Measurements from ENCODE around the gene CCNK. TPM values are rescaled to one million over a fixed set of nuclear protein-coding genes. Genes with fewer than 3 reads are reported as not detected.

The CCNK gene
- total and polyA plus RNA-seq, 7 experiments from 2014 or later = 16.5 to 139 (median 72.4) TPM

DNA sequence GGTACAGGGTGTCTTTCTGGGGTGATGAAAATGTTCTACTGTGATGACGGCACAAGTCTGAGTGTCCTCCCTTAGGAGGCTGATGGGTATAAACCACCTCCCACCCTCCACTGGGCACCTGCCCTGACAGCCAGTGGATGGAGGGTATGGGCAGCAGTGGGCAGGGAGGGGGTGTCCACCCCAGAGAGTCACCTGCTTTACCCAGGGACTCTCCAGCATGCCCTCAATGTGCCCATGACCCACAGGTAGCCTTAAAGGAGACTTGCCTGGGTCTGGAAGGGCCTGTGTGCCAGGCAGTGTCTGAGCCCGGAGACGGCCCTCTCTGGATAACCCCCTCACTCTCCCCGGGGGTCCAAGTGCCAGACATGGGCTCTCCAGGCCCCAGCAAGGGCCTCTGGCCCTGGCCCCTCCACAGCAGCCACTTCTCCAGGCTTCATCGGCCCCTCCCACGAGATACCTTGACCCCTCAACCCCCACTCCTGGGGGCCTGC lies 38.8 kb downstream of the CCNK start:
- no peaks in the 10 kb centered on the region for H3K9me3 ChIP-seq (ENCODE audit: control insufficient read depth in 2 of 3, low read length in 3 of 3)

GRCh38 chr14:99520571-99521081 lies 39.4 kb downstream of the CCNK start:
- intact Hi-C loops (cut with micrococcal nuclease) = no loop called here
- ChIA-PET CTCF (interaction anchor here (1.3 to 1.5 kb wide), 2 partner anchors 108 to 111 kb away, joined by 3 to 6 read pairs; no protein-coding TSS in a partner anchor), POLR2A (no interaction called here)
- H3K4me1 Mint-ChIP-seq = peaks cover 5 to 15% (median 13%) of the 10 kb centered on the region in 7 donors
- no peaks in the 10 kb centered on the region for H3K27me3 Mint-ChIP-seq
- Histone ChIP-seq H3K4me3 (ENCODE audit: low read length) (no peak overlapping the region), H3K9me3 (ENCODE audit: control insufficient read depth in 2 of 3, low read length in 3 of 3) (no peaks in the 10 kb centered on the region), H3K36me3 (ENCODE audit: control insufficient read depth in 2 of 3, insufficient read depth in 3 of 3, low read length in 3 of 3) (no peaks in the 10 kb centered on the region), H3K27ac (ENCODE audit: low read depth, low read length) (no peak overlapping the region), H3K27me3 (ENCODE audit: control insufficient read depth in 2 of 2, insufficient read depth in 2 of 2, low read length in 2 of 2) (no peaks in the 10 kb centered on the region), H3K4me1 (ENCODE audit: control insufficient read depth in 2 of 2, insufficient read depth in 2 of 2, low read length in 2 of 2) (peaks cover 0 to 14% of the 10 kb centered on the region in 2 donors)
- DNase-seq = no peak
- H3K36me3 Mint-ChIP-seq = no peaks in the 10 kb centered on the region
- ATAC-seq = no peak
- no peak overlapping the region for H3K27ac Mint-ChIP-seq
- H3K4me3 Mint-ChIP-seq = no peak overlapping the region
- H3K9me3 Mint-ChIP-seq = peaks cover 0 to 1% (median 0%) of the 10 kb centered on the region in 11 donors

More for the DNA sequence above, 38.8 kb downstream of the CCNK start:
- H3K4me1 ChIP-seq (ENCODE audit: control insufficient read depth in 2 of 2, insufficient read depth in 2 of 2, low read length in 2 of 2) = peaks cover 0 to 8% of the 10 kb centered on the region in 2 donors
- no peak overlapping the region for H3K4me3 ChIP-seq (ENCODE audit: low read length)
- ChIA-PET CTCF (interaction anchor here (0.6 kb wide), 1 partner anchor 78 kb away, joined by 3 read pairs; no protein-coding TSS in a partner anchor), POLR2A (no interaction called here)
- H3K27ac ChIP-seq (ENCODE audit: low read depth, low read length) = no peak overlapping the region
- intact Hi-C loops (cut with micrococcal nuclease) = loop anchor here (2.0 to 5.0 kb wide), 2 partner anchors 162 to 163 kb away; partner anchors contain the start of gene CYP46A1 (in 1 of the 2)
- peaks cover 0 to 3% (median 0%) of the 10 kb centered on the region in 3 experiments for H3K36me3 ChIP-seq (ENCODE audit: control insufficient read depth in 2 of 3, insufficient read depth in 3 of 3, low read length in 3 of 3)
- Mint-ChIP-seq H3K27me3 (no peaks in the 10 kb centered on the region), H3K27ac (no peak overlapping the region), H3K36me3 (no peaks in the 10 kb centered on the region), H3K9me3 (no peaks in the 10 kb centered on the region), H3K4me1 (peaks cover under 1 to 10% (median 6%) of the 10 kb centered on the region in 7 donors), H3K4me3 (no peak overlapping the region)
- H3K27me3 ChIP-seq (ENCODE audit: control insufficient read depth in 2 of 2, insufficient read depth in 2 of 2, low read length in 2 of 2) = no peaks in the 10 kb centered on the region
- no peak for ATAC-seq
- no peak for DNase-seq

DNA sequence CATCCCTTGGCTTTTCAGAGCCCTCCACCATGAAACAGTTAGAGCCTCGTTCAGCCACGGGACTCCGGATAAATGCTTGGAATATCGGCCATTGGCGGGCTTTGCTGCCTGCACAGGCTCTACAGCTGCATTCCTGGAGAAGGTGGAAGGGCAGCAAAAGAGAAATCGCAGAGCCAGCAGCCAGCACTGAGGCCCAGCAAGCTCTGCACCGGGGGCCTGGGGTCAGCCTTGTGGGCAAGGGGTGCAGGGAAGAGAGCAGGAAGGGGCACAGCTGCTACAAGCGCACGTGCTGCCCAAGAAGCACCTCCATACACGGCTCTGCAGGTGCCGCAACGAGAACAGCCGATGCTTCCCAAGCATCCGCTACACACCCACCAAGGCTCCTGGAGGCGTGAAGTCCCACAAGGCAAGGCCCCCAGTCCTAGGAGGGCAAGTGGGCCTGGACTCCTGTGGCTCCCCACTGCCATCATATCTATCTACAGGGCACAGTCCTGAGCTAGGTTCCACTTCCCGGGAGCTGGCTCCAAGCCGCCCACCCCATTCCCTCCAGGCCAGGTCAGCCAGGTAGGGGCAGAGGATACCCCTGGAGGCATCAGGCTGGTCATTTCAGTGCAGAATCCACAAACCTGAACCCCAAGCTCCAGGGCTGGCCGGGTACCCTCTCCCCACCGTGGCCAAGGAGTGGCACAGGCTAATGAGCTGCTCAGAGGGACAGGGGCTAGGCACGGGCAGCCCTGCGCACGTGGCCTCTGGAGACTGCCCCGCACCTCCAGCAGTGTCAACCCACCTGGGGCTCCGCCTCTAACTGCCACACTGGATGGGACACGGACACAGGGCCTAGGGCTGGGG lies 40.2 kb downstream of the CCNK start:
- H3K9me3 ChIP-seq (ENCODE audit: control insufficient read depth in 2 of 3, low read length in 3 of 3) = no peaks in the 10 kb centered on the region
- no peak overlapping the region for H3K4me3 Mint-ChIP-seq
- no peak overlapping the region for H3K27ac ChIP-seq (ENCODE audit: low read depth, low read length)
- intact Hi-C loops (cut with micrococcal nuclease) = no loop called here
- no peaks in the 10 kb centered on the region for H3K27me3 Mint-ChIP-seq
- H3K4me1 ChIP-seq (ENCODE audit: control insufficient read depth in 2 of 2, insufficient read depth in 2 of 2, low read length in 2 of 2) = peaks cover 0 to 22% of the 10 kb centered on the region in 2 donors
- POLR2A ChIA-PET = no interaction called here
- no peak for DNase-seq
- H3K9me3 Mint-ChIP-seq = peaks cover 0 to 1% (median 0%) of the 10 kb centered on the region in 11 donors
- no peaks in the 10 kb centered on the region for H3K27me3 ChIP-seq (ENCODE audit: control insufficient read depth in 2 of 2, insufficient read depth in 2 of 2, low read length in 2 of 2)
- H3K4me3 ChIP-seq (ENCODE audit: low read length) = no peak overlapping the region
- peaks cover 5 to 21% (median 15%) of the 10 kb centered on the region in 7 donors for H3K4me1 Mint-ChIP-seq
- no peaks in the 10 kb centered on the region for H3K36me3 Mint-ChIP-seq
- peak overlapping the region in 1 of 9 donors; percentile 10 for H3K27ac Mint-ChIP-seq
- no peaks in the 10 kb centered on the region for H3K36me3 ChIP-seq (ENCODE audit: control insufficient read depth in 2 of 3, insufficient read depth in 3 of 3, low read length in 3 of 3)
- CTCF ChIA-PET = interaction anchor here (1.3 to 1.5 kb wide), 2 partner anchors 107 to 111 kb away, joined by 3 to 6 read pairs; no protein-coding TSS in a partner anchor
- no peak for ATAC-seq

DNA sequence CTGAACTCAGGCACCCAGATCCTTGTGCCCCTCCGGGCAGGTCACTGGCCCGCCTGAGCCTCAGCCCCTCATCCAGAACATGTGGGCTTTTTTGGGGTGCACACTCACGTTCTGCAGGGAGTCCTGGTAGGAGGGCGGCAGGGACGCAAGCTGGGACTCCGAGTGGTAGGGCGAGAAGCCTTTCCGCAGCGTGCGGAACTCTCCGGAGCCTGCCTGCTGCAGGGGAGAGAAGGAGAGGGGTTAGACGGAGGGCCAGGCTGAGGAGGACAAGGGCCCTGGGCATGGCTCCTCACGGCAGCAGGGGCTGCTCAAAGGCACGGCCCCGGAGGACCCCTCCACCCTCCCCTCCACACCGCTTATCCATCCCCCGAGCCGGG lies 40.8 kb downstream of the CCNK start:
- DNase-seq (peak in 1 of 9 donors; percentile 0), ATAC-seq (no peak)
- peaks cover 5 to 21% (median 15%) of the 10 kb centered on the region in 7 donors for H3K4me1 Mint-ChIP-seq
- Histone ChIP-seq H3K4me1 (ENCODE audit: control insufficient read depth in 2 of 2, insufficient read depth in 2 of 2, low read length in 2 of 2) (peaks cover 0 to 23% of the 10 kb centered on the region in 2 donors), H3K27ac (ENCODE audit: low read depth, low read length) (no peak overlapping the region), H3K27me3 (ENCODE audit: control insufficient read depth in 2 of 2, insufficient read depth in 2 of 2, low read length in 2 of 2) (no peaks in the 10 kb centered on the region), H3K9me3 (ENCODE audit: control insufficient read depth in 2 of 3, low read length in 3 of 3) (no peaks in the 10 kb centered on the region), H3K36me3 (ENCODE audit: control insufficient read depth in 2 of 3, insufficient read depth in 3 of 3, low read length in 3 of 3) (no peaks in the 10 kb centered on the region), H3K4me3 (ENCODE audit: low read length) (no peak overlapping the region)
- POLR2A ChIA-PET = no interaction called here
- CTCF ChIA-PET = interaction anchor here (1.3 to 1.5 kb wide), 2 partner anchors 106 to 110 kb away, joined by 3 to 6 read pairs; no protein-coding TSS in a partner anchor
- intact Hi-C loops (cut with micrococcal nuclease) = no loop called here
- H3K9me3 Mint-ChIP-seq = peaks cover 0 to 1% (median 0%) of the 10 kb centered on the region in 11 donors
- H3K36me3 Mint-ChIP-seq = no peaks in the 10 kb centered on the region
- H3K4me3 Mint-ChIP-seq = no peak overlapping the region
- peak overlapping the region in 1 of 9 donors; percentile 10 for H3K27ac Mint-ChIP-seq
- no peaks in the 10 kb centered on the region for H3K27me3 Mint-ChIP-seq

GRCh38 chr14:99522457-99522891 lies 41.3 kb downstream of the CCNK start:
- DNase-seq (no peak), ATAC-seq (no peak)
- intact Hi-C loops (cut with micrococcal nuclease) = no loop called here
- Mint-ChIP-seq H3K4me3 (no peak overlapping the region), H3K9me3 (peaks cover 0 to 1% (median 0%) of the 10 kb centered on the region in 11 donors), H3K27ac (peak overlapping the region in 1 of 9 donors; percentile 10), H3K36me3 (no peaks in the 10 kb centered on the region), H3K4me1 (peaks cover 5 to 21% (median 15%) of the 10 kb centered on the region in 7 donors), H3K27me3 (no peaks in the 10 kb centered on the region)
- Histone ChIP-seq H3K27me3 (ENCODE audit: control insufficient read depth in 2 of 2, insufficient read depth in 2 of 2, low read length in 2 of 2) (no peaks in the 10 kb centered on the region), H3K27ac (ENCODE audit: low read depth, low read length) (no peak overlapping the region), H3K4me3 (ENCODE audit: low read length) (no peak overlapping the region), H3K9me3 (ENCODE audit: control insufficient read depth in 2 of 3, low read length in 3 of 3) (no peaks in the 10 kb centered on the region), H3K4me1 (ENCODE audit: control insufficient read depth in 2 of 2, insufficient read depth in 2 of 2, low read length in 2 of 2) (peaks cover 0 to 23% of the 10 kb centered on the region in 2 donors), H3K36me3 (ENCODE audit: control insufficient read depth in 2 of 3, insufficient read depth in 3 of 3, low read length in 3 of 3) (no peaks in the 10 kb centered on the region)
- ChIA-PET POLR2A (no interaction called here), CTCF (interaction anchor here (1.4 to 1.5 kb wide), 2 partner anchors 106 kb away, joined by 3 to 6 read pairs; no protein-coding TSS in a partner anchor)

- intact Hi-C loops (cut with micrococcal nuclease) = no loop called here
- Histone ChIP-seq H3K4me1 (ENCODE audit: control insufficient read depth in 2 of 2, insufficient read depth in 2 of 2, low read length in 2 of 2) (peaks cover 0 to 23% of the 10 kb centered on the region in 2 donors), H3K9me3 (ENCODE audit: control insufficient read depth in 2 of 3, low read length in 3 of 3) (no peaks in the 10 kb centered on the region), H3K27ac (ENCODE audit: low read depth, low read length) (no peak overlapping the region), H3K4me3 (ENCODE audit: low read length) (no peak overlapping the region), H3K27me3 (ENCODE audit: control insufficient read depth in 2 of 2, insufficient read depth in 2 of 2, low read length in 2 of 2) (no peaks in the 10 kb centered on the region), H3K36me3 (ENCODE audit: control insufficient read depth in 2 of 3, insufficient read depth in 3 of 3, low read length in 3 of 3) (no peaks in the 10 kb centered on the region)
- ChIA-PET CTCF (interaction anchor here (1.1 to 1.4 kb wide), 2 partner anchors 106 to 161 kb away, joined by 3 to 4 read pairs; partner anchors contain the start of gene CYP46A1), POLR2A (no interaction called here)
- no peak for ATAC-seq
- Mint-ChIP-seq H3K27ac (no peak overlapping the region), H3K4me1 (peaks cover 5 to 23% (median 15%) of the 10 kb centered on the region in 7 donors), H3K4me3 (no peak overlapping the region), H3K27me3 (no peaks in the 10 kb centered on the region), H3K36me3 (no peaks in the 10 kb centered on the region), H3K9me3 (peaks cover 0 to 1% (median 0%) of the 10 kb centered on the region in 11 donors)
- no peak for DNase-seq
These were observed 41.9 kb downstream of the CCNK start for GRCh38 chr14:99522934-99523703.
